GM23338 (cell line): ENCODE data around the gene FBXL19. TPM values are rescaled to one million over a fixed set of nuclear protein-coding genes. Genes with fewer than 3 reads are reported as not detected.

ENCODE experiments used
- ATAC-seq: fragments of 200-7000 bp; cut with Tn5 transposase; 3 replicates; pipeline ENCODE4 v1.9.1; 2020
- DNase-seq: peaks from one replicate; pipeline ENCODE4 v3.0.0-alpha.2; 2015; ENCODE audit warnings: low spot score
- H2AFZ ChIP-seq: fragments of 200-600 bp; sonication (generic); 2 replicates; pipeline ENCODE4 v1.8.0; 2016; ENCODE audit warnings: antibody characterized with exemption, mild to moderate bottlenecking, moderate library complexity
- H3F3A ChIP-seq: fragments of 200-600 bp; sonication (generic); replicated peaks from 2 replicates; pipeline ENCODE4 v1.8.0; 2017; ENCODE audit warnings: antibody characterized with exemption, mixed run types, low read depth
- H3K27ac ChIP-seq: fragments of 200-600 bp; sonication (generic); 2 replicates; pipeline ENCODE4 v1.6.1; 2016; ENCODE audit warnings: low read depth
- H3K27me3 ChIP-seq: fragments of 200-600 bp; sonication (generic); 2 replicates; pipeline ENCODE4 v1.8.0; 2016; ENCODE audit warnings: mild to moderate bottlenecking, mixed run types, moderate library complexity; ENCODE audit not compliant: insufficient read depth
- H3K36me3 ChIP-seq: fragments of 200-600 bp; sonication (generic); 2 replicates; pipeline ENCODE4 v1.8.0; 2016; ENCODE audit warnings: mild to moderate bottlenecking; ENCODE audit not compliant: insufficient read depth
- H3K4me1 ChIP-seq: fragments of 200-600 bp; sonication (generic); 2 replicates; pipeline ENCODE4 v1.8.0; 2016; ENCODE audit warnings: mild to moderate bottlenecking, moderate library complexity; ENCODE audit not compliant: insufficient read depth
- H3K4me2 ChIP-seq: fragments of 200-600 bp; sonication (generic); 2 replicates; pipeline ENCODE4 v1.7.1; 2017; ENCODE audit warnings: mixed run types
- H3K4me3 ChIP-seq: fragments of 200-600 bp; sonication (generic); 2 replicates; pipeline ENCODE4 v1.6.1; 2016; ENCODE audit warnings: mixed run types
- H3K79me2 ChIP-seq: fragments of 200-600 bp; sonication (generic); replicated peaks from 2 replicates; pipeline ENCODE4 v1.8.0; 2017; ENCODE audit warnings: mild to moderate bottlenecking; ENCODE audit not compliant: insufficient read depth
- H3K9me2 ChIP-seq: fragments of 200-600 bp; sonication (generic); 2 replicates; pipeline ENCODE4 v1.8.0; 2017; ENCODE audit not compliant: insufficient read depth
- H4K20me1 ChIP-seq: fragments of 200-600 bp; sonication (generic); replicated peaks from 2 replicates; pipeline ENCODE4 v1.8.0; 2017; ENCODE audit warnings: mild to moderate bottlenecking; ENCODE audit not compliant: insufficient read depth
- H3K27ac Mint-ChIP-seq: 2 replicates; pipeline ENCODE4 v1.8.0; 2020; ENCODE audit warnings: inconsistent platforms, mild to moderate bottlenecking, moderate library complexity, mixed read lengths
- H3K27me3 Mint-ChIP-seq: 3 replicates; pipeline ENCODE4 v1.8.0; 2022; ENCODE audit warnings: low read depth, mild to moderate bottlenecking, moderate library complexity, mixed read lengths, inconsistent platforms; ENCODE audit not compliant: insufficient read depth, poor library complexity
- H3K36me3 Mint-ChIP-seq: 3 replicates; pipeline ENCODE4 v1.8.0; 2021; ENCODE audit warnings: low read depth, mild to moderate bottlenecking, inconsistent platforms, moderate library complexity, mixed read lengths
- H3K4me1 Mint-ChIP-seq: 3 replicates; pipeline ENCODE4 v1.8.0; 2020; ENCODE audit warnings: mild to moderate bottlenecking, inconsistent platforms, mixed read lengths
- H3K4me3 Mint-ChIP-seq: 3 replicates; pipeline ENCODE4 v1.8.0; 2021; ENCODE audit warnings: moderate library complexity, mild to moderate bottlenecking, inconsistent platforms, mixed read lengths
- H3K9me3 Mint-ChIP-seq: 3 replicates; pipeline ENCODE4 v1.8.0; 2020; ENCODE audit warnings: moderate library complexity, mild to moderate bottlenecking, inconsistent platforms, mixed read lengths
- CREB1 ChIP-seq: fragments of 250-450 bp; sonication (Bioruptor Pico); IDR thresholded peaks from 2 replicates; pipeline ENCODE4 v1.5.0; 2020; ENCODE audit warnings: low read depth, mild to moderate bottlenecking, moderate library complexity
- EZH2 ChIP-seq: fragments of 200-600 bp; sonication (generic); IDR thresholded peaks from one replicate; pipeline ENCODE4 v1.8.0; 2017; ENCODE audit warnings: antibody characterized with exemption, mild to moderate bottlenecking, low read depth; ENCODE audit not compliant: unreplicated experiment
- EZH2phosphoT487 ChIP-seq: fragments of 200-600 bp; sonication (generic); IDR thresholded peaks from one replicate; pipeline ENCODE4 v1.8.1; 2018; ENCODE audit warnings: antibody characterized with exemption; ENCODE audit not compliant: unreplicated experiment
- JUNB ChIP-seq: IDR thresholded peaks from one replicate; pipeline ENCODE4 v1.6.1; 2016; ENCODE audit warnings: antibody characterized with exemption; ENCODE audit not compliant: unreplicated experiment
- NANOG ChIP-seq: IDR thresholded peaks from 2 replicates; pipeline ENCODE4 v1.6.1; 2016; ENCODE audit warnings: antibody characterized with exemption, borderline replicate concordance
- STAT1 ChIP-seq: IDR thresholded peaks from one replicate; pipeline ENCODE4 v1.6.1; 2016; ENCODE audit warnings: antibody characterized with exemption; ENCODE audit not compliant: unreplicated experiment
- ZNF114 ChIP-seq: fragments of 250-450 bp; sonication (Bioruptor Pico); IDR thresholded peaks from 2 replicates; pipeline ENCODE4 v1.5.0; 2020; ENCODE audit warnings: mild to moderate bottlenecking, moderate library complexity
- ZNF331 ChIP-seq: fragments of 250-450 bp; sonication (Bioruptor Pico); IDR thresholded peaks from 2 replicates; pipeline ENCODE4 v1.5.0; 2020; ENCODE audit warnings: low read depth, mild to moderate bottlenecking, moderate library complexity
- ZNF462 ChIP-seq: fragments of 250-450 bp; sonication (Bioruptor Pico); IDR thresholded peaks from 2 replicates; pipeline ENCODE4 v1.5.0; 2020; ENCODE audit warnings: mild to moderate bottlenecking, moderate library complexity
- polyA plus RNA-seq: library from polyadenylated mRNA; unstranded; fragments of >200 nt; fragmentation: Nextera tagmentation; extraction: Ambion mirVana; gene quantifications from 2 replicates; pipeline ENCODE4 v1.2.1, GENCODE V29; 2016
- total RNA-seq: library from RNA; depleted of rRNA; stranded (reverse); fragments of >200 nt; shearing (Covaris generic); gene quantifications from 2 replicates; pipeline ENCODE4 v1.2.3, GENCODE V29; 2014
- TF ChIP-seq, protein P1 (sequence below): IDR thresholded peaks from 2 replicates; pipeline ENCODE4 v1.6.1; 2016; ENCODE audit warnings: antibody characterized with exemption
- TF ChIP-seq, protein P2 (sequence below), 2 experiments: fragments of 200-600 bp in 1 of 2; sonication (generic) in 1 of 2; conservative IDR thresholded peaks; 2 replicates each; pipeline versions ENCODE4 v1.5.1 to v1.6.1; 2016 to 2017; ENCODE audit warnings: antibody characterized with exemption in 2 of 2, low read depth in 2 of 2, mild to moderate bottlenecking in 2 of 2, moderate library complexity in 1 of 2

The FBXL19 gene
- total and polyA plus RNA-seq, 2 experiments from 2014 or later: 12.5 to 71.5 TPM

DNA sequence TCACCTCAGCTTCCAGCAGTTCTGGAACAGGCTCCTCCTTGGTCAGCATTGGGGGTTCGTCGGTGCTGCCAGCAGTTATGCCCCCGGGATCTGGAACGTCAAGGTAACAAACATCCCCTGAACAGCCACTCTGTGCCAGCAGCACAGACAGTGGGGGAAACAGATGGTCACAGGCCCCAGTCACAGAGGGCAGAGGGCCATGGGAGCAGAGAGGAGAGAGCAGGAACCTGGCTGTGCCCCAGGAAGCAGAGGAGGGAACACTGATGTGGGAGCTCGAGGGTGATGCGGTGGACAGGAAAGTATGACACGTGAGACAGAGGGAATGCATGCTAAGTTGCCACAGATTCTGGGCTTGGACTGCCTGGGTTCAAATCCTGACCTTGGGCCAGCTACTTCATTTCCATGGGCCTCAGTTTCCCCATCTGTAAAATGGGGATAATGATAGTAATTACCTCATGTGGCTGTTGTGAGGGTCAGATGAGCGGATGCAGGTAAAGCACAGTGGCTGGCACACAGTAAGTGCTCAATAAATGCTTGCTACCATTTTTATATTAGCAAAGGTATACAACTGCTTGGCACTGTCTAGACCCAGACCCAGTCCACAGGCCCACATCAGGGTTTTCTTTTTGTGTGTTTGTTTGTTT lies 34.4 kb upstream of the FBXL19 start (continued):
- TF ChIP-seq ZNF462 (CRISPR knock-in tag) (no peak), EZH2phosphoT487 (no peak)

DNA sequence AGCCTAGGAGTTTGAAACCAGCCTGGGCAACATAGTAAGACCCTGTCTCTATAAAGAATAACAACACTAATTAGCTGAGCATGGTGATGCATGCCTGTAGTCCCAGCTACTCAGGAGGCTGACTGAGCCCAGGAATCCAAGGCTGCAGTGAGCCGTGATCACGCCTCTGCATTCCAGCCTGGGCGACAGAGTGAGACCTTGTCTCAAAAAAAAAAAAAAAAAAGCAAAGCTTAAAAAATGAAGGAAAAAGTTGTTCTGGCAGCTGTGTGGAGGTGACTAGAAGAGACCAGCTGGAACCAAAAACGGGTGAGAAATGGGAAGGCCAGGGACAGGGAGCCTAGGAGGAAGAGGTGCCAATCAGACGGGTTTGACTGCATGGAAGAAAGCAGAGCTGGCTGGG lies 33.7 kb upstream of the FBXL19 start:
- H4K20me1 ChIP-seq: no peaks in the 10 kb centered on the region; the same call in 1 of the 2 replicates
- H3K4me3 ChIP-seq: no peak overlapping the region
- Mint-ChIP-seq H3K27me3 (peaks cover 10% of the 10 kb centered on the region), H3K27ac (no peak overlapping the region), H3K9me3 (no peaks in the 10 kb centered on the region), H3K4me1 (peaks cover 15% of the 10 kb centered on the region), H3K36me3 (peaks cover 23% of the 10 kb centered on the region), H3K4me3 (no peak overlapping the region)
- no peak overlapping the region for H3K4me2 ChIP-seq
- ATAC-seq (no peak), DNase-seq (no peak)
- no peaks in the 10 kb centered on the region for H3K79me2 ChIP-seq
- no peak overlapping the region for H3K27ac ChIP-seq
- H3K9me2 ChIP-seq: no peaks in the 10 kb centered on the region
- H3K27me3 ChIP-seq: peaks cover 5% of the 10 kb centered on the region
- H3K36me3 ChIP-seq: no peaks in the 10 kb centered on the region
- H2AFZ ChIP-seq: no peak overlapping the region
- peaks cover 10% of the 10 kb centered on the region for H3K4me1 ChIP-seq
- peaks cover 5% of the 10 kb centered on the region for H3F3A ChIP-seq
- TF ChIP-seq STAT1 (no peak), JUNB (no peak), ZNF114 (CRISPR knock-in tag) (no peak), CREB1 (CRISPR knock-in tag) (no peak), EZH2 (no peak), NANOG (no peak), ZNF331 (CRISPR knock-in tag) (no peak)
- TF ChIP-seq, protein P1, sequence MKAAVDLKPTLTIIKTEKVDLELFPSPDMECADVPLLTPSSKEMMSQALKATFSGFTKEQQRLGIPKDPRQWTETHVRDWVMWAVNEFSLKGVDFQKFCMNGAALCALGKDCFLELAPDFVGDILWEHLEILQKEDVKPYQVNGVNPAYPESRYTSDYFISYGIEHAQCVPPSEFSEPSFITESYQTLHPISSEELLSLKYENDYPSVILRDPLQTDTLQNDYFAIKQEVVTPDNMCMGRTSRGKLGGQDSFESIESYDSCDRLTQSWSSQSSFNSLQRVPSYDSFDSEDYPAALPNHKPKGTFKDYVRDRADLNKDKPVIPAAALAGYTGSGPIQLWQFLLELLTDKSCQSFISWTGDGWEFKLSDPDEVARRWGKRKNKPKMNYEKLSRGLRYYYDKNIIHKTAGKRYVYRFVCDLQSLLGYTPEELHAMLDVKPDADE: no peak
- TF ChIP-seq, protein P2, sequence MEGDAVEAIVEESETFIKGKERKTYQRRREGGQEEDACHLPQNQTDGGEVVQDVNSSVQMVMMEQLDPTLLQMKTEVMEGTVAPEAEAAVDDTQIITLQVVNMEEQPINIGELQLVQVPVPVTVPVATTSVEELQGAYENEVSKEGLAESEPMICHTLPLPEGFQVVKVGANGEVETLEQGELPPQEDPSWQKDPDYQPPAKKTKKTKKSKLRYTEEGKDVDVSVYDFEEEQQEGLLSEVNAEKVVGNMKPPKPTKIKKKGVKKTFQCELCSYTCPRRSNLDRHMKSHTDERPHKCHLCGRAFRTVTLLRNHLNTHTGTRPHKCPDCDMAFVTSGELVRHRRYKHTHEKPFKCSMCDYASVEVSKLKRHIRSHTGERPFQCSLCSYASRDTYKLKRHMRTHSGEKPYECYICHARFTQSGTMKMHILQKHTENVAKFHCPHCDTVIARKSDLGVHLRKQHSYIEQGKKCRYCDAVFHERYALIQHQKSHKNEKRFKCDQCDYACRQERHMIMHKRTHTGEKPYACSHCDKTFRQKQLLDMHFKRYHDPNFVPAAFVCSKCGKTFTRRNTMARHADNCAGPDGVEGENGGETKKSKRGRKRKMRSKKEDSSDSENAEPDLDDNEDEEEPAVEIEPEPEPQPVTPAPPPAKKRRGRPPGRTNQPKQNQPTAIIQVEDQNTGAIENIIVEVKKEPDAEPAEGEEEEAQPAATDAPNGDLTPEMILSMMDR (conservative IDR thresholded peaks at IDR 0.05; ENCODE audit: low read depth in 2 of 2): no peak
